ENCODE measurements around the gene TEC.

- no peak for TF ChIP-seq CTCF (conservative IDR thresholded peaks at IDR 0.05)
- no peak for TF ChIP-seq ZFX (IDR thresholded peaks at IDR 0.05)
Measured at GRCh38 chr4:48184882-48185281, 84.8 kb downstream of the TEC start.

All from C4-2B (cell line).